OCI-LY1 (cell line): ENCODE measurements around the gene LAMA5.

Experiments
- H2AFZ ChIP-seq: fragments of 200-600 bp; sonication (generic), shearing (Covaris generic); 2 replicates; pipeline ENCODE4 v1.6.0; 2014; ENCODE audit warnings: antibody characterized with exemption, mild to moderate bottlenecking, low read length
- H3F3A ChIP-seq: fragments of 200-600 bp; sonication (generic), shearing (Covaris generic); 2 replicates; pipeline ENCODE4 v1.6.0; 2014; ENCODE audit warnings: mild to moderate bottlenecking, antibody characterized with exemption, low read length, moderate library complexity; ENCODE audit not compliant: insufficient read depth
- H3K27ac ChIP-seq: fragments of 200-600 bp; sonication (generic); 2 replicates; pipeline ENCODE4 v1.5.1; 2014; ENCODE audit warnings: low read length, mixed run types, mild to moderate bottlenecking, low read depth; ENCODE audit not compliant: poor library complexity, severe bottlenecking
- H3K27me3 ChIP-seq: fragments of 200-600 bp; sonication (generic); 2 replicates; pipeline ENCODE4 v1.6.0; 2014; ENCODE audit warnings: antibody characterized with exemption, mild to moderate bottlenecking, low read length, moderate library complexity; ENCODE audit not compliant: insufficient read depth
- H3K36me3 ChIP-seq: fragments of 200-600 bp; sonication (generic); 2 replicates; pipeline ENCODE4 v1.6.1; 2014; ENCODE audit warnings: mild to moderate bottlenecking, antibody characterized with exemption, low read length, moderate library complexity, mixed read lengths; ENCODE audit not compliant: insufficient read depth
- H3K4me1 ChIP-seq: fragments of 200-600 bp; sonication (generic); 2 replicates; pipeline ENCODE4 v1.5.1; 2014; ENCODE audit warnings: mild to moderate bottlenecking, low read length, moderate library complexity; ENCODE audit not compliant: insufficient read depth, severe bottlenecking
- H3K4me2 ChIP-seq: fragments of 200-600 bp; sonication (generic), shearing (Covaris generic); 2 replicates; pipeline ENCODE4 v1.6.1; 2014; ENCODE audit warnings: low read length
- H3K4me3 ChIP-seq: fragments of 200-600 bp; sonication (generic); 2 replicates; pipeline ENCODE4 v1.5.1; 2014; ENCODE audit warnings: low read length, low read depth, mild to moderate bottlenecking, mixed read lengths; ENCODE audit not compliant: poor library complexity, severe bottlenecking
- H3K79me2 ChIP-seq: fragments of 200-600 bp; shearing (Covaris generic); 2 replicates; pipeline ENCODE4 v1.6.1; 2016; ENCODE audit warnings: mixed run types, low read length, mixed read lengths; ENCODE audit not compliant: insufficient read depth
- H3K9ac ChIP-seq: fragments of 200-600 bp; sonication (generic), shearing (Covaris generic); 2 replicates; pipeline ENCODE4 v1.6.1; 2014; ENCODE audit warnings: mild to moderate bottlenecking, low read length, mixed read lengths
- H3K9me2 ChIP-seq: fragments of 200-600 bp; sonication (generic), shearing (Covaris generic); 2 replicates; pipeline ENCODE4 v1.6.1; 2014; ENCODE audit warnings: low read depth, mild to moderate bottlenecking, low read length, mixed read lengths
- H3K9me3 ChIP-seq: fragments of 200-600 bp; shearing (Covaris generic); 2 replicates; pipeline ENCODE4 v1.6.1; 2014; ENCODE audit warnings: low read length, mixed read lengths
- H4K20me1 ChIP-seq: fragments of 200-600 bp; sonication (generic), shearing (Covaris generic); 2 replicates; pipeline ENCODE4 v1.6.0; 2016; ENCODE audit warnings: mild to moderate bottlenecking, low read length; ENCODE audit not compliant: insufficient read depth
- CTCF ChIP-seq: fragments of 200-600 bp; sonication (generic), shearing (Covaris generic); IDR thresholded peaks from 2 replicates; pipeline ENCODE4 v1.5.1; 2017; ENCODE audit warnings: mild to moderate bottlenecking, antibody characterized with exemption, low read length, moderate library complexity, mixed read lengths
- EZH2 ChIP-seq: fragments of 200-600 bp; sonication (generic), shearing (Covaris generic); IDR thresholded peaks from 2 replicates; pipeline ENCODE4 v1.8.0; 2017; ENCODE audit warnings: borderline replicate concordance, mixed run types, mild to moderate bottlenecking, antibody characterized with exemption, low read length, moderate library complexity, mixed read lengths

The LAMA5 gene

GRCh38 chr20:62391165-62392076 lies 24.3 kb upstream of the LAMA5 start:
- Histone ChIP-seq H3K9ac (no peak overlapping the region), H3K9me2 (no peaks in the 10 kb centered on the region), H3K9me3 (no peaks in the 10 kb centered on the region), H3K27ac (no peak overlapping the region), H3K36me3 (peaks cover 68% of the 10 kb centered on the region), H3K27me3 (no peaks in the 10 kb centered on the region), H3K4me1 (peaks cover 14% of the 10 kb centered on the region), H2AFZ (no peak overlapping the region), H3F3A (no peaks in the 10 kb centered on the region), H3K4me3 (no peak overlapping the region), H3K79me2 (peaks cover 17% of the 10 kb centered on the region), H4K20me1 (no peaks in the 10 kb centered on the region), H3K4me2 (no peak overlapping the region)
- TF ChIP-seq CTCF (no peak), EZH2 (no peak)

- Histone ChIP-seq H2AFZ (no peak overlapping the region), H4K20me1 (no peaks in the 10 kb centered on the region), H3K36me3 (peaks cover 68% of the 10 kb centered on the region), H3K4me3 (no peak overlapping the region), H3K9ac (no peak overlapping the region), H3K27ac (no peak overlapping the region), H3K4me1 (peaks cover 16% of the 10 kb centered on the region), H3K9me3 (no peaks in the 10 kb centered on the region), H3K9me2 (no peaks in the 10 kb centered on the region), H3K79me2 (peaks cover 23% of the 10 kb centered on the region), H3K27me3 (no peaks in the 10 kb centered on the region), H3F3A (no peaks in the 10 kb centered on the region), H3K4me2 (no peak overlapping the region)
- no peak for TF ChIP-seq CTCF
- TF ChIP-seq EZH2 = no peak
Measured at GRCh38 chr20:62390317-62391164, 23.4 kb upstream of the LAMA5 start.

GRCh38 chr20:62389601-62390087 lies 22.5 kb upstream of the LAMA5 start:
- H3K4me2 ChIP-seq = no peak overlapping the region
- no peaks in the 10 kb centered on the region for H3K27me3 ChIP-seq
- H3K36me3 ChIP-seq = peaks cover 68% of the 10 kb centered on the region
- peaks cover 21% of the 10 kb centered on the region for H3K4me1 ChIP-seq
- H2AFZ ChIP-seq = no peak overlapping the region
- peaks cover 27% of the 10 kb centered on the region for H3K79me2 ChIP-seq
- H3K9me3 ChIP-seq = no peaks in the 10 kb centered on the region
- H3K27ac ChIP-seq = no peak overlapping the region
- H4K20me1 ChIP-seq = no peaks in the 10 kb centered on the region
- TF ChIP-seq CTCF (no peak), EZH2 (no peak)
- H3F3A ChIP-seq = no peaks in the 10 kb centered on the region
- H3K9me2 ChIP-seq = no peaks in the 10 kb centered on the region
- H3K4me3 ChIP-seq = no peak overlapping the region
- H3K9ac ChIP-seq = no peak overlapping the region
